NCI-H2171 (cell line): ENCODE results near the gene SUZ12.
A peak's percentile ranks its signal among the peaks of the same experiment; 100 is the strongest.
"Not testable (repeated sequence)": the region's sequence is repeated elsewhere in the genome, so short reads cannot be mapped to it uniquely, and the experiment has no call there.

Experiments
- DNase-seq: peaks from one replicate; lab custom pipeline; 2025; lab: John Stamatoyannopoulos, UW

Gene SUZ12

DNA sequence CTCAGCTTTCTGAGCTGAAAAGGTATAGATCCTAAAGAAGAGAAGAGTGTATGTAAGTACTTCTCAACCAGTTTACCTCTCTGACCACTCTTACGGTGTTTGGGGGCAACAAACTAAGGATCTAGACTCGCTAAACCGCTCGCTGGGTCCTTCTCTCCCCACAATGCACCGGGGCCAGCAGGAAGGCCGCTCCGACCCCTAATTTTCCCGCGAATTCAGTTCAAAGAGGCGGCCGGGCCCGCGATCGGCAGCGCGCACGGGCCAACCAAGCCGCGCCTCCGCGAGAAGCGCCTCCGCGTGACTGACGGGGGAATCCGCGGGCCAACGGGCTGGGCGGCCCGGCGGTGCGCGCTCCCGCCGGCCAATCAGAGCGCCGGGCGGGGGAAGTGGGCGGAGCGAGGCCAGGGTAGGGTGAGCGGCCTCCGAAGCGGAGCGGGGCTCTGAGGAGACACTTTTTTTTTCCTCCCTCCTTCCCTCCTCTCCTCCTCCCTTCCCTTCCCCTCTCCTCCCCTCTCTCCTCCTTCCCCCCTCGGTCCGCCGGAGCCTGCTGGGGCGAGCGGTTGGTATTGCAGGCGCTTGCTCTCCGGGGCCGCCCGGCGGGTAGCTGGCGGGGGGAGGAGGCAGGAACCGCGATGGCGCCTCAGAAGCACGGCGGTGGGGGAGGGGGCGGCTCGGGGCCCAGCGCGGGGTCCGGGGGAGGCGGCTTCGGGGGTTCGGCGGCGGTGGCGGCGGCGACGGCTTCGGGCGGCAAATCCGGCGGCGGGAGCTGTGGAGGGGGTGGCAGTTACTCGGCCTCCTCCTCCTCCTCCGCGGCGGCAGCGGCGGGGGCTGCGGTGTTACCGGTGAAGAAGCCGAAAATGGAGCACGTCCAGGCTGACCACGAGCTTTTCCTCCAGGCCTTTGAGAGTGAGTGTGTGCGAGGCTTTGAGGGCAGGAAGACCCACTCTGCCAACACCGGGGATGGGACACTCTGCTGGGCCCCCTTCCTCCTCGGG lies at the start of gene SUZ12:
Gene SUZ12 (plus strand): TSS at position 393 of the 995 bp plus-strand sequence. CDS start 240 bp downstream, at position 633.
- DNase-seq: peak; percentile 81

DNA sequence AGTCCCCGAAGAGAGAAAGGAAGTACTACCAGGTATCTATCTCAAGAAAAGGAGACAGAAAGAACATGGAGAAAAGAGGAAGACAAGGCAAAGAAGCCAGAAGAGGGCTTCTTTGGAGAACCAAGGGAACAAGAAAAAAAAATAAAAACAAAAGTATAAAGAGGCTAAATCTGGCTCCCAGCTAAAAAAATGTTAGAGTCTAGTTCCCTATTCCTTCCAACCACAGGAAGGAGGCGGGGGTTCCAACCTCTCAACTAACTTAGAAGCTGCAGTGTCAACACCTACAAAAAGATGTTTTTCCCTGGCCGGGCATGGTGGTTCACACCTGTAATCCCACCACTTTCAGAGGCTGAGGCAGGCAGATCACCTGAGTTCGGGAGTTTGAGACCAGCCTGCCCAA lies 48.7 kb upstream of the SUZ12 start:
- DNase-seq: no peak

DNA sequence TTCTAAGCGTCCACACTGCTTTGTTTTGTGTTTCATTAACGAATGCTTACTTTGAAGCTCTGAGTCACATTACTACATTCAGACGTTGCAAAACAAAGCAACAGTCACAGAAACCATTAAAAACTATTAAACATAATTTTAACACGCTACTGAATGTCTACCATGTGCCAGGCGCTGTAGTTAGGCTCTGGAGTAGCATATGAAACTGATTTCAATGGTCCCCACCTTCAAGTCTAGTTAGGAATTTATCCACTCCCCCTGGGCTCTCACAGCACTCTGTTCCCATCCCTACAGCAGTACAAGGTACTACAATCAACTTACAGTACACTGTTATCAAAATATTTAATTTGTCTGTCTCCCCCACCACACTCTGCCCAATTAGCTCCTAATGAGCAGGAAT lies 35.9 kb upstream of the SUZ12 start:
- no peak for DNase-seq

DNA sequence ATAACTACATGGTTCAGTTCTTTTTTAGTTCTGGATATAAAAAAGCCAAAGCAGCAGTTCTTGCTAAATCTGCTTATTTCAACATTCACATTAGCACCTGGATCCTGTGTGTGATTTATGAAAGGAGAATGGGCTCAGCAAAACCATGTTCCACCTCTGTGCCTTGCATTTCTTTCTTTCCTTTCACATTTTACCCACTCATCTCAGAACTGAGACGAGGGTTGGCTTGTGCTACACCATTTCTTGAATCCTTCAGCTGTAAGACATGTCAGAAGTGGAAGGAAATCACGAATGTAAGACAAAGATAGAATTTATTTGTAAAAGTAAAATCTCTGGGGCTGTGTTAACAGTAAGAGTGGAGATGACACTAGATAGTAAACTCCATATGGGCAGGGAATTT lies 34.1 kb upstream of the SUZ12 start:
- no peak for DNase-seq

DNA sequence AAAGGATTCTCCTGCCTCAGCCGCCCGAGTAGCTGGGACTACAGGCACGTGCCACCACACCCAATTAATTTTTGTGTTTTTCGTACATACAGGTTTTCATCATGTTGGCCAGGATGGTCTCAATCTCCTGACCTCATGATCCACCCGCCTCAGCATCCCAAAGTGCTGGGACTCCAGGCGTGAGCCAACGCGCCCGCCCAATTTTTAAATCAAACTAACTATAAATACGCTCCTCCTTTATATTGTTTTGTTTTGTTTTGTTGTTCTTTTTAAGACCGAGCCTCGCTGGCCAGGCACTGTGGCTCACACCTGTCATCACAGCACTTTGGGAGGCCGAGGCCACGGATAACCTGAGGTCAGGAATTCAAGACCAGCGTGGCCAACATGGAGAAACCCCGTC lies 33.4 kb upstream of the SUZ12 start:
- no peak for DNase-seq

DNA sequence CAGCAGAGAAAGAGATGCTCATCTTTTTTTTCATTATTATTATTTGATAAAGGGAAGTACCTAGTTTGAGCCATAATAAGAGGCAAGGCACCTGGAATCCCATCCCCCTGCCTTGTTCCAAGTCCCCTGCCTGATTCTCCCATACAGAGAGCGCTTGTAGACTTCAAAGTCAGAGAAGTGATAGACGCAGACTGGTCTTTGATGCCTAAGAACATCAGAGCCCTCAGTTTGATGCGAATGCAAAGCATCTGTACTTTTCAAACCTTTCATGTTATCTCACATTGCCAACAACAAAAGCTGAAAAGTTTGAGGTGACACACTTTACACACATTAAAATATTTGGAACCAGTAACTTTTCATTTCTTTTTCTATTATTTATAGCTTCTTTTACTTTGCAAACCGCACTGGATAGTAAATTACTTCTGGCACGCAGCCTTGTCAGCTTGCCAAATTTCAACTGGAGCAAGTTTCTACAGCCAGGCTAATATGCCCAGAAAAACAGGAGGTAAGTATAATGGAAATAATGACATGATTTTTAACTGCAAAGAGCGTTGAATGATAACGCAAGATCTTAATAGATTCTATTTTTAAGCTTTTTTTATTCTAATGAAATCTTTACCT lies 29.4 kb upstream of the SUZ12 start:
- no peak for DNase-seq

DNA sequence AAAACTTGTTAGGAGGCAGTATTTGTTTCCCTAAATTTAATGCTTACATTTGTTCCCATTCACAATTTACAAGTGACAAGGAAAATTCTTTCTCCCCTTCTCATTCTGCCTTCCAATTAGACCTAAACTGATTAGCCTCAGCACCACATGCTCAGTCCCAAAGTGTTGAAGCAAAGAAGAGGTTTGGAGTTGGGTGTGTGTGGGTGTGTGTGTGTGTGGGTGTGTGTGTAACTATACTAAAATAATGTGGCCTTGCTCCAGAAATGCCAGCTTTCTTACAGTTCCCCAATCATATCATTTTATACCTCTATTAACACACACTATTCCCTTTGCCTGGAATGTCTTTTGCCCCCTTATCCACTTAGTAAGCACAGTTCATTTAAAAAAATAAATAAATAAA lies 28.4 kb upstream of the SUZ12 start:
- no peak for DNase-seq

DNA sequence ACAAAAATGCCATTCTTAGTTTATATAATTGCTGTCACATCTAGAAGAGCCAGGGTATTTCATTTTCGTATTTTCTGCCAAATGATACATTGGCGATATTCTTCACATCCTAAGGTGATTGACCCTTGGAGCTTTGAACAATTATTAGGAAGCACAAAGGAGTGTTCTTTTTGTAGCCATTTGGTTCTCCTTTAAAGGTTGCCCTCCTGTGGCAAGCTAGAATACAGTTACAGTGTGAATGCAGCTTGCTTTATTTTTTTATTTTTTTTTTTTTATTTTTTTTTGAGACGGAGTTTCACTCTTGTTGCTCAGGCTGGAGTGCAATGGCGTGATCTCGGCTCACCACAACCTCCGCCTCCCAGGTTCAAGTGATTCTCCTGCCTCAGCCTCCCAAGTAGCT lies 24.1 kb upstream of the SUZ12 start:
- peak; percentile 24 for DNase-seq

DNA sequence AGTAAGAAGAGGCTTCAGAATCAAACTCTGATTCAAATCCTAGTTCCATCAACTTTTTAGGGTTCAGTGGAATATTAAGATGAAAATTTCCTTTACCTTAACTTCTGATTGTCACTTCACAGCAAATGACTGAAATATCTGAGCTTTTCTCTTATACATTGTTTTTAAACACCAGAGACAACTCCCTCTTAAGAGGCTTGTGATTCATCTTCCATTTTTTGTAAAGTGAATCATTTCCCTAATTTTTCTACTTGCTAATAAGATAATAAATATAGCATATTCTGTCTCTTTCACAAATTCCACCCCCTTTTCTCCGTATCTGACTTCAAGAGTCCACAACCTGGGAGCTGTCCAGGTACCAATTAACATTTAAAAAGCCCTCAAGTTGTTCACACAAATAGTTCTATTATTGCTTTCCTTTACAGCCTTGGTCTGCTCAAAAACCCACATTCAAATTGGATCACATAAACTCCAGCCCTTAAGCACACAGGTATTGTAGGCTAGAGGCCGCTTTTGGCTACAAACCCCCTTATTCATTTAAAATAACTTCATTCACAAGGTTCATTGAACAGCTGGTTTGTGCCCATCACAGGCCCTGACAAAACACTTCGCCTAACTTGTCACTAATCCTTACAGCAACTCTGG lies 21.2 kb upstream of the SUZ12 start:
- DNase-seq: no peak

DNA sequence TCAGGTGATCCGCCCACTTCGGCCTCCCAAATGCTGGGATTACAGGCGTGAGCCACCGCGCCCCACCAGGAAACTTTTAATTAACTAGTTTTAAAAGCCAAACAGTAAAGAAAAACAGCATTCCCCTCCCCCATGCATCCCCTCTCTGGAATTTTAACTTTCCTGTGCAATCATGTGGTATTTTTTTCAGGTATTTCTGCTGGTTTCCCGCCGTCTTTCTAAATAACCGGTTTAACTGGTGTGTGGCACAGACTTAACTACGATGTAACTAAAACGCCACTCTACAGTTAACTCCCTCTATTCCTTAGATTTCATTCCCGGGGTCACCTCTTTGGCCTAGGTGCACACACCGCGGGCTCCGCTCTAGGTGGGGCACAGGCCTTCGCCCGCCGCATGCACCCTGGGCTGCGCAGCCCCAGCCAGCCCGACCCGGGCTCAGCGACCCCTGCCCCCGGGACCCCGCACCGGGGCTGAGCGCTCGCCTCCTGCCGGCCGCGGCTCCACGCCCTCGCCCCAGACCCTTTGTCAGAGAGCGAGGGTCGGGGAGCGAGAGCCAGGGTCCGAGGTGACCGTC lies 20.2 kb upstream of the SUZ12 start:
- DNase-seq: no peak

DNA sequence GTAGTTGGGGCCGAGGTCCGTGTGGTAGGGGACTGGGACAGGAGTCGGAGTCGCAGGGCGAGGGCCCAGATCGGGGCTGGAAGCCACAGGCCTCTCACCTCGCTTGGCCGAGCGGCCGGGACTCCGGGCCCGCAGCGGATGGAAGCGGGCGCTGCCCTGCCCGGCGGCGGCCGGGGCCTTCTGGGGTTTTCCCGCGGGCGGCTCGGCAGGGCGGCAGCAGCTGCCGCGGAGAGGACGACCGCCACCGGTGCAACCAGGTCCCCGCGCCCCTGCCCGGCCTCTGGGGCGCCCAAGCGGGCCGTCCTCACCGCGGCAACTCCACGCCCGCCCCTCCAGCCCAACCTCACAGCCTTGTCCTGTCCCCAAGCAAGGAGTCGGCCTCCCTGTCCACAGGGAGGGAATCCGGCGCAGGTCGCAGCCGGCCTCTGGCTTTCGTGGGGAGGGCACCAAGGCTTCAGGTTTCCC lies 19.7 kb upstream of the SUZ12 start:
- no peak for DNase-seq

DNA sequence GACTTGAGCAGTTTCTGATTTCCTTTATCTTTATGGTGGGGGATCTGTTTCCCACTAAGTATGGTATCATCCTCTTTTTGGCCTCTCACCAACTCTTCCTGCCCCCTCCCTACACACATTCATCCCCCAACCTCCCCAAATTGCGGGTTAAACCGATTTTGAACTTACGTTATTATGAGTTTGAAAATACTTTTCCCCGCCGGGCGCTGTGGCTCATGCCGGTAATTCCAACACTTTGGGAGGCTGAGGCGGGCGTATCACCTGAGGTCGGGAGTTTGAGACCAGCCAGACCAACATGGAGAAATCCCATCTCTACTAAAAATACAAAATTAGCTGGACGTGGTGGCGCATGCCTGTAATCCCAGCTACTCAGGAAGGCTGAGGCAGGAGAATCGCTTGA lies 19.1 kb upstream of the SUZ12 start:
- DNase-seq: not testable (repeated sequence)

DNA sequence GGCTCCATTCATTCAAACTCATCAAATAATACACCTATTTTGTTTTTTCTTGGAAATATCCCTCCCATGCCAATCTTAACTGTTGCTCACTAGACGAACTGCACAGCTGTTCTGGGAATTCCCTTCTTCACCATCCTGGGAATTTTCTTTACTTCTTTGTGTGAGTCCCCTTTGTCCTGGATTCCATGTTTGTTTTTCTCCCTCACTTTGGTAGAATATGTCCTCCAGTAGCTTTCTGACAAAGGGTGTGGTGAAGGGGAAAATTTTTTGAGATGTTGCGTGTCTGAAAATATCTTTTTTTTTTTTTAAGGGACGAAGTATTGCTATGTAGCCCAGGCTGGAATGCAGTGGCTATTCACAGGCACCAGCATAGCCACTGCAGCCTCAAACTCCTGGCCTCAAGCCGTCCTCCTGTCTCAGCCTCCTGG lies 18.1 kb upstream of the SUZ12 start:
- no peak for DNase-seq

DNA sequence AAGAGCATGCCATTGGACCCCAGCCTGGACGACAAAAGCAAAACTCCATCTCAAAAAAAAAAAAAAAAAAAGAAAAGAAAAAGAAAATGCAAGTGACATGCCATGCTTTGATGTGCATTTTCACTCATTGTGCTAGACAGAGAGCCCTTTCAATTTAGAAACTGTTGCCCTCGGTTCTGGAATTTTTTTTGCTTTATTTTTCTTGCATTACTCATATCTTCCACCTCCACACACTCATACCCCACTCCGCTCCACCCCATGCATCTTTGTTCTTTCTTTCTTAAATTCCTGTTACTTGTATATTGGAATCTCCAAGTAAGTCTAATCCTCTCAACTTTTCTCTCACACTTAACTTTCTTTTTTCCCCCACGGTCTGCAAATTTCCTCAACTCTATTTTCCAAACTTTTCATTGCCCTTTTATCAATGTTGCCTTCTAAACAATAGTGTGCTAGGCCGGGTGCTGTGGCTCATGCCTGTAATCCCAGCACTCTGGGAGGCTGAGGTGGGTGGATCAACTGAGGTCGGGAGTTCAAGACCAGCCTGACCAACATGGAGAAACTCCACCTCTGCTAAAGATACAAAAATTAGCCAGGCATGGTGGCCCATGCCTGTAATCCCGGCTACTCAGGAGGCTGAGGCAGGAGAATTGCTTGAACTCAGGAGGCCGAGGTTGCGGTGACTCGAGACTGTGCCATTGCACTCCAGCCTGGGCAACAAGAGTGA lies 16.8 kb upstream of the SUZ12 start:
- no peak for DNase-seq

DNA sequence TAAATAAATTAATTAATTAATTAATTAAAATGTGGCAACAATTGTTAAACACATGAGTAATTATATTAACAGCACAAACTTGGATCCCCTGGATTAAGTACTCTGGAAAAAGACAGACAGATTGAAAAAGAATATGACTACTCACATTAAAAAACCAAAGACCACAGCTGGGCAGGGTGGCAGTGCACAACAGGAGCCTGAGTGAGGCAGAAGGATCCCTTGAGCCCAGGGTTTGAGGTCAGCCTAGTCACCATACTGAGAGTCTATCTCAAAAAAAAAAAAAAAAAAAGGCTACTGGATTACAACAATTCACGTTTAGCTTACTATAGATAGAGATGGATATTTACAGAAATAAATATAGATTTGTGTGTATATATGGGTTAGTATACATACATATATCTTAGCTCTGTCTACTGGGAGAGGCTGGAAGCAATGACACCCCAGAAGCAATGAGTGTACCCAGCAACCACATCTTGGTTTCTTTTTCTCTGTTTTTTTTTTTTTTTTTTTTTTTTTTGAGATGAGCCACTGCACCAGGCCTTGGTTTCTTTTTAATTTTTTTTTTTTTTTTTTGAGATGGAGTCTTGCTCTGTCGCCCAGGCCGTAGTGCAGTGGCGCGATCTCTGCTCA lies 10.6 kb upstream of the SUZ12 start:
- no peak for DNase-seq

DNA sequence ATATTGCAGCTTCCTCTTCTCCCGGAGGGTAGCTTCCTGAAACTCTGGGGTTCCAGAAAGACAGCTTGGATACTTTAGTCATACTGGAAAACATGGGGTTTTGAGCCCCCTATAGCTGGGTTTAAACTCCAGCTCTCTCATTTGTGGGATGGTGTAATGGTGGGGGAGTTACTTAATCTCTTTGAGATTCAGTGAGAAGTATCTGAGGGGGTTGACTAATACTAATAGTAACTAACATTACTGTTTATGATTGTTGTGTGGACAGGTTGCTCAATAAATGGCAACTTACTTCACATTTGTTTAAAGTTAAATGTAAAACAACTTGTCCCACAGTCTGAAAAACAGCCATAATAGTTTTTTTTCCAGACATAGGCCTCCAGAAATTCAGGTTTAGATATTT lies 5.1 kb upstream of the SUZ12 start:
- no peak for DNase-seq

DNA sequence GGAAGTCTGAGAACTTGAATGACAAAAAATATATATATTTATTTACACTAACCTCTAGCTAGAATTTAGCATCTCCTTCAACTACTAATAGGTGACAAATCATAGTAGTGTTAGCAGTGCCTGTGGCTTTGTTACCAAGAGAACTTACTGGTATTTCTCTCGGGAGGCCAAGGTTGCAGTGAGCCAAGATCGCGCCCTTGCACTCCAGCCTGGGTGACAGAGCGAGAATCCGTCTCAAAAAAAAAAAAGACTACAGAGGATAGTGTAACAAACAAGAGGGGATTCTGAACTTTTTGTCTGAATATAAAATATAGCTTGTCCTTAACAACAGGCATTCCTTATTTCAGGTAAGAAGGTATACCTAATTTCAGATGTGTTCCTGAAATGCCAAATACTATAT lies 1.3 kb upstream of the SUZ12 start:
- no peak for DNase-seq

DNA sequence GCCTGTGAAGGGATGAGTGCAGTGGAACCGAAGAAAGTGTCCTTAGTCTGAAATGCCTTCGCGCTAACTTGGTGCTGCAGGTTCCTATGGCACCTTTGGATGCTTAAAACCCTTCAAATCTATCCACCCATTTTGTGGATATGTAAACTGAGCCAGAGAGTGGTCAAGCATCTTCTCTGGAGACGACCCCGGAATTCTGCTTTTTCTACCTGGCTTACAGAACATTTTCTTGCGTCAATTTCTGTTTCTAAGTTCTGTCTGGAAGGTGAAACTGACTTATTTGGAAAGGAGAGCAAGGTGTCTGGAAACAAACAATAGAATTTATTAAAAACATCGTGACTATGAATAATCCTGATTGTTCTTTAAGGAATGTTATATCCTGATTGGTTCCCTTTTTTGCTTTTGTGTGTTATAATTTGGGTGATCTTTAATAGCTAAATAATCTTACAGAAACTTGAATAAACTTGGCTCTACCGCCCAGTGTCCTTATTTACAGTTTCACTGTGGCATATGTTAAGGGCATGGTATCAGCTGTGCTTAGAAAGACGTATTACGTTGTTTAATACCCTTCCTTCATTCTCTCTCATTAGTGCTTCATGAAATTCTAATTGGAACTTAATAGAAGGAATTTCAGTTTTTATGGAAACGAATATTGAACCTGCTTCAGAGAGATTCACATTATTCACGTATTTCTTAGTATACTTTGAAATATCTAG lies 1.3 kb downstream of the SUZ12 start:
- DNase-seq: not testable (repeated sequence)

DNA sequence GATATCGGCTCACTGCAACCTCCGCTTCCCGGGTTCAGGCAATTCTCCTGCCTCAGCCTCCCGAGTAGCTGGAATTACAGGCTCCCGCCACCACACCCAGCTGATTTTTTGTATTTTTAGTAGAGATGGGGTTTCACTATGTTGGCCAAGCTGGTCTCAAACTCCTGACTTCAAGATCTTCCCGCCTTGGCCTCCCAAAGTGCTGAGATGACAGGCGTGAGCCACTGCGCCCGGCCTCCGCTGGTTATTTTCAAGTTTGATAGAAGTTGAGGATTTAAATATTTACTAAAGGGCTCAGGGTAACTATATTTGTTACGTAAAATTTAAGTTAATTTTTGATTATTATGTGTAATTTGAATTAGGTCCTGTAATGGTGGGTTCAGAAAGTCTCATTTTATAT lies 5.1 kb downstream of the SUZ12 start:
- not testable (repeated sequence) for DNase-seq

DNA sequence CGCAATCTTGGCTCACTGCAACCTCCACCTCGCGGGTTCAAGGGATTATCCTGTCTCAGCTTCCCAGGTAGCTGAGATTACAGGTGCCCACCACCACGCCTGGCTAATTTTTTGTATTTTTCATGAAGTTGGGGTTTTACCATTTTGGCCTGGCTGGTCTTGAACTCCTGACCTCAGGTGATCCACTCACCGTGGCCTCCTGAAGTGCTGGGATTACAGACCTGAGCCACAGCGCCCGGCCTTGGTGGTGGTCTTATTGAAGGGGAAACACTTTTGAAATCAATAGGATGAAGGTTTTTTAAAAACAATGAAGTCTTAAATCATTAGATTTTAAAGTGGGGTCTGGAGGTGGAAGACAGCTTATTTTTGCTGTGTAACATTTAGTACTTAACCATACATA lies 5.6 kb downstream of the SUZ12 start:
- DNase-seq: not testable (repeated sequence)
